HepG2 (cell line): ENCODE data around the gene MRPL38. TPM values are rescaled to one million over a fixed set of nuclear protein-coding genes. Genes with fewer than 3 reads are reported as not detected.

Source experiments
- BATF2 ChIP-seq: sonication (generic); formaldehyde crosslinking; IDR thresholded peaks from 2 replicates; pipeline ENCODE4 v1.8.0; 2022; ENCODE audit warnings: mild to moderate bottlenecking, missing genetic modification reagents, moderate library complexity
- CEBPZ ChIP-seq: IDR thresholded peaks from 2 replicates; pipeline ENCODE4 v1.6.1; 2012; ENCODE audit warnings: low read length, improper control_type of control experiment
- CHD4 ChIP-seq: fragments of 200-600 bp; sonication (generic); IDR thresholded peaks from 2 replicates; pipeline ENCODE4 v1.7.0; 2017; ENCODE audit warnings: mild to moderate bottlenecking, low read length, borderline replicate concordance
- KLF6 ChIP-seq: IDR thresholded peaks from 2 replicates; pipeline ENCODE4 v1.8.0; 2016; ENCODE audit warnings: missing biosample characterization, missing genetic modification reagents
- NR2C2 ChIP-seq: sonication (generic); formaldehyde crosslinking; IDR thresholded peaks from 2 replicates; pipeline ENCODE4 v1.4.0; 2020; ENCODE audit warnings: missing genetic modification reagents, mild to moderate bottlenecking, moderate library complexity, borderline replicate concordance
- PRMT3 ChIP-seq: sonication (generic); formaldehyde crosslinking; IDR thresholded peaks from 2 replicates; pipeline ENCODE4 v1.8.1; 2022; ENCODE audit warnings: low read depth, mild to moderate bottlenecking, moderate library complexity, missing genetic modification reagents, borderline replicate concordance
- SOX6 ChIP-seq, 2 experiments: fragments of 450-650 bp in 1 of 2; sonication (generic) in 1 of 2; formaldehyde crosslinking in 1 of 2; IDR thresholded peaks; 2 replicates each; pipeline versions ENCODE4 v1.4.0 to v1.6.1; 2017 to 2020; ENCODE audit warnings: antibody characterized with exemption in 1 of 2, mild to moderate bottlenecking in 1 of 2, missing genetic modification reagents in 1 of 2
- ZBED4 ChIP-seq: sonication (generic); formaldehyde crosslinking; IDR thresholded peaks from 2 replicates; pipeline ENCODE4 v1.4.0; 2020; ENCODE audit warnings: missing genetic modification reagents, borderline replicate concordance
- ZFP90 ChIP-seq: sonication (generic); formaldehyde crosslinking; IDR thresholded peaks from 2 replicates; pipeline ENCODE4 v1.8.0; 2022; ENCODE audit warnings: missing genetic modification reagents, mild to moderate bottlenecking, inconsistent platforms, borderline replicate concordance
- ZNF326 ChIP-seq: sonication (generic); formaldehyde crosslinking; IDR thresholded peaks from 2 replicates; pipeline ENCODE4 v1.4.0; 2020; ENCODE audit warnings: missing genetic modification reagents, borderline replicate concordance
- ZNF362 ChIP-seq: sonication (generic); formaldehyde crosslinking; IDR thresholded peaks from 2 replicates; pipeline ENCODE4 v1.4.0; 2020; ENCODE audit warnings: missing genetic modification reagents, mild to moderate bottlenecking, borderline replicate concordance
- polyA plus RNA-seq, 8 experiments: library from polyadenylated mRNA; depleted of rRNA in 3 of 8; stranded (reverse) in 7 of 8; unstranded in 1 of 8; fragments of >200 nt; fragmentation: Illumina TruSeq in 4 of 8; extraction: Trizol in 4 of 8; gene quantifications; 2 replicates each; pipeline versions ENCODE4 v1.2.1 to v1.2.3, GENCODE V29; 2011 to 2016; ENCODE audit warnings: low read depth in 4 of 8, missing spikeins in 1 of 8, mixed read lengths in 1 of 8; ENCODE audit not compliant: insufficient read depth in 1 of 8
- total RNA-seq, 5 experiments: library from RNA; depleted of rRNA; stranded (reverse); fragments of >200 nt; fragmentation: Illumina TruSeq; extraction: Trizol; gene quantifications; 2 replicates each; pipeline ENCODE4 v1.2.3, GENCODE V29; 2016; ENCODE audit warnings: low read depth in 1 of 5
- TF ChIP-seq, protein P1 (sequence below): IDR thresholded peaks from 2 replicates; pipeline ENCODE4 v1.6.1; 2016
- TF ChIP-seq, protein P2 (sequence below): sonication (generic); formaldehyde crosslinking; IDR thresholded peaks from 2 replicates; pipeline ENCODE4 v1.9.0; 2021; ENCODE audit warnings: missing genetic modification reagents, mild to moderate bottlenecking, borderline replicate concordance

The MRPL38 gene
- total and polyA plus RNA-seq, 2 of the 13 experiments (the other 11 are each of a cell fraction or from before 2014, with no cell fraction given) = 83.7 to 125 TPM

- TF ChIP-seq SOX6 (IDR thresholded peaks at IDR 0.05) (no peak), SOX6 (CRISPR knock-in tag; IDR thresholded peaks at IDR 0.05) (peak; percentile 98), ZNF362 (CRISPR knock-in tag) (no peak; the same call in 1 of the 2 replicates), ZBED4 (CRISPR knock-in tag) (peak; percentile 90), CHD4 (peak; percentile 42; the same call in 1 of the 2 replicates), ZFP90 (CRISPR knock-in tag) (peak; percentile 67), KLF6 (peak; percentile 73), NR2C2 (CRISPR knock-in tag) (peak; percentile 92), ZNF326 (peak; percentile 91), PRMT3 (CRISPR knock-in tag) (0 out of 2 replicates have a peak, but pooled peaks have one; percentile 91), CEBPZ (no peak), BATF2 (CRISPR knock-in tag) (0 out of 2 replicates have a peak, but pooled peaks have one; percentile 21)
- TF ChIP-seq, protein P1, sequence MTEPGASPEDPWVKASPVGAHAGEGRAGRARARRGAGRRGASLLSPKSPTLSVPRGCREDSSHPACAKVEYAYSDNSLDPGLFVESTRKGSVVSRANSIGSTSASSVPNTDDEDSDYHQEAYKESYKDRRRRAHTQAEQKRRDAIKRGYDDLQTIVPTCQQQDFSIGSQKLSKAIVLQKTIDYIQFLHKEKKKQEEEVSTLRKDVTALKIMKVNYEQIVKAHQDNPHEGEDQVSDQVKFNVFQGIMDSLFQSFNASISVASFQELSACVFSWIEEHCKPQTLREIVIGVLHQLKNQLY (CRISPR knock-in tag) = peak; percentile 92; the same call in 1 of the 2 replicates
- TF ChIP-seq, protein P2, sequence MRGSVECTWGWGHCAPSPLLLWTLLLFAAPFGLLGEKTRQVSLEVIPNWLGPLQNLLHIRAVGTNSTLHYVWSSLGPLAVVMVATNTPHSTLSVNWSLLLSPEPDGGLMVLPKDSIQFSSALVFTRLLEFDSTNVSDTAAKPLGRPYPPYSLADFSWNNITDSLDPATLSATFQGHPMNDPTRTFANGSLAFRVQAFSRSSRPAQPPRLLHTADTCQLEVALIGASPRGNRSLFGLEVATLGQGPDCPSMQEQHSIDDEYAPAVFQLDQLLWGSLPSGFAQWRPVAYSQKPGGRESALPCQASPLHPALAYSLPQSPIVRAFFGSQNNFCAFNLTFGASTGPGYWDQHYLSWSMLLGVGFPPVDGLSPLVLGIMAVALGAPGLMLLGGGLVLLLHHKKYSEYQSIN (CRISPR knock-in tag) = peak; percentile 56; the same call in 1 of the 2 replicates
These were observed 28.3 kb downstream of the MRPL38 start (continued) for GRCh38 chr17:75876190-75876937.
